ENCODE data around the gene SMIM38. TPM values are rescaled to one million over a fixed set of nuclear protein-coding genes. Genes with fewer than 3 reads are reported as not detected.

Gene SMIM38
- polyA plus RNA-seq, 1 of the 3 experiments (the other 2 are of a cell fraction) = 0.13 TPM

DNA sequence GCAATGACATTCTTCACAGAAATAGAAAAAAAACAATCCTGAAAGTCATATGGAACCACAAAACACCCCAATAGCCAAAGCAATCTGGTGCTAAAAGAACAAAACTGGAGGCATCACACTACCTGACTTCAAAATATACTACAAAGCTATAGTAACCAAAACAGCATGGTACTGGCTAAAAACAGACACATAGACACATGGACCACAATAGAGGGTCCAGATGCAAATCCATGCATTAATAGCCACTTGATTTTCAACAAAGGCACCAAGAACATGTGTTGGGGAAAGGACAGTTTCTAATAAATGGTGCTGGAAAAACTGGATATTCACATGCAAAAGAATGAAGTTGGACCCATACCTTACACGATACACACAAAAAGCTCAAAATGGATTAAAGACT is 27.9 kb upstream of the SMIM38 start (continued):
- TF ChIP-seq, protein P1, sequence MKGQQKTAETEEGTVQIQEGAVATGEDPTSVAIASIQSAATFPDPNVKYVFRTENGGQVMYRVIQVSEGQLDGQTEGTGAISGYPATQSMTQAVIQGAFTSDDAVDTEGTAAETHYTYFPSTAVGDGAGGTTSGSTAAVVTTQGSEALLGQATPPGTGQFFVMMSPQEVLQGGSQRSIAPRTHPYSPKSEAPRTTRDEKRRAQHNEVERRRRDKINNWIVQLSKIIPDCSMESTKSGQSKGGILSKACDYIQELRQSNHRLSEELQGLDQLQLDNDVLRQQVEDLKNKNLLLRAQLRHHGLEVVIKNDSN (IDR thresholded peaks at IDR 0.05; ENCODE audit: borderline replicate concordance, low read depth) = no peak

DNA sequence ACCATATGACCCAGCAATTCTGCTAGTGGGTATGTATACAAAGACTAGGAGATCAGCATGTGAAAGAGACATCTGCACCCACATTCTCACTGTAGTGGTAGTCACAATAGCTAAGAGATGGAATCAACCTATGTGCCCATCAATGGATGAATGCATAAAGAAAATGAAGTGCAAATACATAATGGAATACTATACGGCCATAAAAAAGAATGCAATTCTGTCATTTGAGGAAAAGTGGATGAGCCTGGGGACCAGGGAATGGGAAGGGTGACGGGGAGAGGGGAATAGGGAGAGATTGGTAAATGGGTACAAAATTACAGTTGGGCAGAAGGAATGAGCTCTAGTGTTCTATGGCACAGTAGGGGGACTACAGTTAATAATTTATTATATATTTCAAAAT is 26.7 kb upstream of the SMIM38 start:
- peaks cover 3% of the 10 kb centered on the region for H3F3A ChIP-seq (replicated peaks; ENCODE audit: insufficient read depth)
- ChIA-PET POLR2A (no interaction called here), CTCF (interaction anchor here (1.0 to 1.6 kb wide), 2 partner anchors 12 to 515 kb away, joined by 4 read pairs; no protein-coding TSS in a partner anchor)
- H3K4me2 ChIP-seq = no peak overlapping the region
- TF ChIP-seq NFIC (IDR thresholded peaks at IDR 0.05; ENCODE audit: borderline replicate concordance) (no peak), TEAD4 (IDR thresholded peaks at IDR 0.05; ENCODE audit: borderline replicate concordance, insufficient read depth) (no peak), RCOR1 (IDR thresholded peaks at IDR 0.05; ENCODE audit: low read length) (no peak), SIN3A (IDR thresholded peaks at IDR 0.05; ENCODE audit: borderline replicate concordance, low read depth, low read length) (no peak), FOSL2 (IDR thresholded peaks at IDR 0.05; ENCODE audit: borderline replicate concordance, low read depth) (no peak), MEF2A (IDR thresholded peaks at IDR 0.05; ENCODE audit: borderline replicate concordance, low read depth) (no peak), GABPA (IDR thresholded peaks at IDR 0.05; ENCODE audit: low read depth) (no peak), POLR2AphosphoS5 (IDR thresholded peaks at IDR 0.05; ENCODE audit: low read depth, low read length) (no peak), GATA2 (CRISPR knock-in tag; IDR thresholded peaks at IDR 0.05) (no peak), ELF1 (IDR thresholded peaks at IDR 0.05) (no peak)
- TF ChIP-seq, protein P2, sequence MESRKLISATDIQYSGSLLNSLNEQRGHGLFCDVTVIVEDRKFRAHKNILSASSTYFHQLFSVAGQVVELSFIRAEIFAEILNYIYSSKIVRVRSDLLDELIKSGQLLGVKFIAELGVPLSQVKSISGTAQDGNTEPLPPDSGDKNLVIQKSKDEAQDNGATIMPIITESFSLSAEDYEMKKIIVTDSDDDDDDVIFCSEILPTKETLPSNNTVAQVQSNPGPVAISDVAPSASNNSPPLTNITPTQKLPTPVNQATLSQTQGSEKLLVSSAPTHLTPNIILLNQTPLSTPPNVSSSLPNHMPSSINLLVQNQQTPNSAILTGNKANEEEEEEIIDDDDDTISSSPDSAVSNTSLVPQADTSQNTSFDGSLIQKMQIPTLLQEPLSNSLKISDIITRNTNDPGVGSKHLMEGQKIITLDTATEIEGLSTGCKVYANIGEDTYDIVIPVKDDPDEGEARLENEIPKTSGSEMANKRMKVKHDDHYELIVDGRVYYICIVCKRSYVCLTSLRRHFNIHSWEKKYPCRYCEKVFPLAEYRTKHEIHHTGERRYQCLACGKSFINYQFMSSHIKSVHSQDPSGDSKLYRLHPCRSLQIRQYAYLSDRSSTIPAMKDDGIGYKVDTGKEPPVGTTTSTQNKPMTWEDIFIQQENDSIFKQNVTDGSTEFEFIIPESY (IDR thresholded peaks at IDR 0.05; ENCODE audit: borderline replicate concordance, low read depth) = no peak
- H3K27ac ChIP-seq (ENCODE audit: low read depth in 2 of 2, low read length in 1 of 2) = no peak overlapping the region
- H3K9ac ChIP-seq = no peak overlapping the region
- WGBS (ENCODE audit: low lambda C conversion rate) = 64% methylated on average over 2 of the region's 2 CpGs
- H3K4me1 ChIP-seq (ENCODE audit: control insufficient read depth in 1 of 2, insufficient read depth in 2 of 2, low read depth in 1 of 2, low read length in 1 of 2) = peaks cover 1 to 15% of the 10 kb centered on the region in 2 experiments; a peak in 2 of 4 replicates
- H3K4me3 ChIP-seq (ENCODE audit: low read depth in 2 of 2, low read length in 1 of 2) = no peak overlapping the region
- H2AFZ ChIP-seq (ENCODE audit: low read depth) = no peak overlapping the region
- H3K27me3 ChIP-seq (ENCODE audit: insufficient read depth) = no peaks in the 10 kb centered on the region
- DNase-seq = no peak
- no peaks in the 10 kb centered on the region for H3K9me3 ChIP-seq
- H4K20me1 ChIP-seq (ENCODE audit: insufficient read depth) = no peaks in the 10 kb centered on the region
- no peaks in the 10 kb centered on the region for H3K9me2 ChIP-seq
- H3K36me3 ChIP-seq (replicated peaks in 1 of 2; ENCODE audit: control insufficient read depth in 1 of 2, insufficient read depth in 2 of 2, low read length in 1 of 2) = no peaks in the 10 kb centered on the region
- H3K79me2 ChIP-seq (ENCODE audit: insufficient read depth) = no peaks in the 10 kb centered on the region

DNA sequence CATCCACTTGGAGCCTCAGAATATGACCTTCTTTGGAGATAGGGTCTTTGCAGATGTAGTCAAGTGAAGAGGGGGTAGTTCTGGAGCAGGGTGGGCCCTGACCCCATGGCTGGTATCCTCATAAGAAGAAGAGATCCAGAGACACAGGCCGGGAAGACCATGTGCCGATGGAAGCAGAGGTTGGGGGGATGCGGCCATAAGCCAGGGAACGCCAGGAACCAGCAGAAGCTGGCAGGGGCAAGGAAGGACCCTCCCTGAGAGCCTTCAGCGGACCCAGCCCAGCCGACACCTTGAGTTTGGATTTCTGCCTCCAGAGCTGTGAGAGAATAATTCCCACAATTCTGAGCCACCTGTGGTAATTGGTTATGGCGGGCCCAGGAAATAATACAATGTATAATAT is 26.1 kb upstream of the SMIM38 start:
- 95% methylated on average over 4 of the region's 7 CpGs for WGBS (ENCODE audit: low lambda C conversion rate)
- Histone ChIP-seq H3F3A (replicated peaks; ENCODE audit: insufficient read depth) (no peaks in the 10 kb centered on the region), H3K9ac (no peak overlapping the region), H3K4me2 (no peak overlapping the region), H4K20me1 (ENCODE audit: insufficient read depth) (no peaks in the 10 kb centered on the region), H3K4me3 (ENCODE audit: low read depth in 2 of 2, low read length in 1 of 2) (no peak overlapping the region), H3K27ac (ENCODE audit: low read depth in 2 of 2, low read length in 1 of 2) (no peak overlapping the region), H3K9me2 (no peaks in the 10 kb centered on the region), H3K27me3 (ENCODE audit: insufficient read depth) (no peaks in the 10 kb centered on the region), H3K79me2 (ENCODE audit: insufficient read depth) (no peaks in the 10 kb centered on the region), H3K9me3 (no peaks in the 10 kb centered on the region), H2AFZ (ENCODE audit: low read depth) (no peak overlapping the region), H3K4me1 (ENCODE audit: control insufficient read depth in 1 of 2, insufficient read depth in 2 of 2, low read depth in 1 of 2, low read length in 1 of 2) (peaks cover 0 to 15% of the 10 kb centered on the region in 2 experiments; a peak in 2 of 4 replicates), H3K36me3 (replicated peaks in 1 of 2; ENCODE audit: control insufficient read depth in 1 of 2, insufficient read depth in 2 of 2, low read length in 1 of 2) (no peaks in the 10 kb centered on the region)
- TF ChIP-seq POLR2AphosphoS5 (IDR thresholded peaks at IDR 0.05; ENCODE audit: low read depth, low read length) = no peak
- POLR2A ChIA-PET = no interaction called here
- DNase-seq = no peak
- CTCF ChIA-PET = interaction anchor here (1.0 to 2.5 kb wide), 3 partner anchors 11 to 514 kb away, joined by 4 to 9 read pairs (median 4); no protein-coding TSS in a partner anchor

Data from SK-N-SH (cell line).